DND-41 (cell line): ENCODE measurements around the gene OSBPL10.

Experiments
- EZH2 ChIP-seq: IDR thresholded peaks from 3 replicates; pipeline ENCODE4 v1.6.1; 2012; ENCODE audit warnings: borderline replicate concordance, low read depth, mild to moderate bottlenecking, moderate library complexity, low read length, inconsistent platforms; ENCODE audit not compliant: severe bottlenecking
- TF ChIP-seq, protein P1 (sequence below): IDR thresholded peaks from 2 replicates; pipeline ENCODE4 v1.5.1; 2012; ENCODE audit warnings: borderline replicate concordance, low read length, moderate library complexity, mild to moderate bottlenecking; ENCODE audit not compliant: poor library complexity, severe bottlenecking; ENCODE audit errors: extremely low read depth

DNA sequence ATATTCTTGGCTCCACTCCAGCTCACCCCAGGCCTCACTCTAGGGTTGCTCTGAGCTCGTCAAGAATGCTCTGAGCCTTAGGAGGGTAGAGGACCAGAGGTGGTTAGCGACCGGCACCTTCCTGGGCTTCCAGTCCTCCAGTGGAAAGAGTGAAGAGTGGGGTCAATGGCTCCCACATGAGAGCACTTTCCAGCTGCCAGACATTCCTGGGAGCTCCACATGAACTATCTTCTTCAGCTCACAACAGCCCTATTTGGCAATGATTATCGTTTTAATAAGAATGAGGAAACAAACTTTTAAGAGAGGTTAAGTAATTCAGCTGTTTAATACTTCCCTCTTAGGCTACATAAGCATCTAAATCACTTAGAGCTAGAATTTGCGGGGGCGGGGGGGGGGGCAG, 309.1 kb downstream of the OSBPL10 start:
- TF ChIP-seq, protein P1, sequence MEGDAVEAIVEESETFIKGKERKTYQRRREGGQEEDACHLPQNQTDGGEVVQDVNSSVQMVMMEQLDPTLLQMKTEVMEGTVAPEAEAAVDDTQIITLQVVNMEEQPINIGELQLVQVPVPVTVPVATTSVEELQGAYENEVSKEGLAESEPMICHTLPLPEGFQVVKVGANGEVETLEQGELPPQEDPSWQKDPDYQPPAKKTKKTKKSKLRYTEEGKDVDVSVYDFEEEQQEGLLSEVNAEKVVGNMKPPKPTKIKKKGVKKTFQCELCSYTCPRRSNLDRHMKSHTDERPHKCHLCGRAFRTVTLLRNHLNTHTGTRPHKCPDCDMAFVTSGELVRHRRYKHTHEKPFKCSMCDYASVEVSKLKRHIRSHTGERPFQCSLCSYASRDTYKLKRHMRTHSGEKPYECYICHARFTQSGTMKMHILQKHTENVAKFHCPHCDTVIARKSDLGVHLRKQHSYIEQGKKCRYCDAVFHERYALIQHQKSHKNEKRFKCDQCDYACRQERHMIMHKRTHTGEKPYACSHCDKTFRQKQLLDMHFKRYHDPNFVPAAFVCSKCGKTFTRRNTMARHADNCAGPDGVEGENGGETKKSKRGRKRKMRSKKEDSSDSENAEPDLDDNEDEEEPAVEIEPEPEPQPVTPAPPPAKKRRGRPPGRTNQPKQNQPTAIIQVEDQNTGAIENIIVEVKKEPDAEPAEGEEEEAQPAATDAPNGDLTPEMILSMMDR, result no peak
- no peak for TF ChIP-seq EZH2
